A549 (cell line): ENCODE measurements around the gene LSM7. TPM values are rescaled to one million over a fixed set of nuclear protein-coding genes. Genes with fewer than 3 reads are reported as not detected.

Experiments used
- ATAC-seq, 2 experiments: fragments of 200-7000 bp in 1 of 2; fragments of >200 bp in 1 of 2; cut with Nextera tagmentation in 1 of 2; cut with Tn5 transposase in 1 of 2; 3 replicates each; pipeline versions ENCODE4 v1.8.0 to v1.9.1; 2018 to 2020; ENCODE audit warnings: mild to moderate bottlenecking in 1 of 2, moderate library complexity in 1 of 2
- CTCF ChIA-PET: fragments of 300-600 bp; sonication (Branson Sonifier 250); formaldehyde crosslinking; extraction: SDS; loops from one replicate; lab custom pipeline; 2021; ENCODE audit warnings: antibody characterized with exemption, inconsistent platforms; lab: Yijun Ruan, JAX
- POLR2A ChIA-PET: fragments of 350-600 bp; formaldehyde crosslinking; extraction: SDS; loops from one replicate; lab custom pipeline; 2021; ENCODE audit warnings: antibody characterized with exemption, inconsistent platforms; lab: Yijun Ruan, JAX
- DNase-seq, 2 experiments: peaks; one replicate each; pipeline versions ENCODE4 v3.0.0 to v3.0.0-alpha.2; 2011 to 2016; ENCODE audit warnings: low read depth in 1 of 2, low spot score in 1 of 2
- FAIRE-seq: peaks from 2 replicates; lab custom pipeline; 2011; peaks lifted over from hg19 to GRCh38; lab: Jason Lieb, UNC
- H3K27ac ChIP-seq, 2 experiments: fragments of >200 bp; sonication (Bioruptor Twin); formaldehyde crosslinking; 3 replicates each; pipeline ENCODE4 v1.5.1; 2016 to 2017
- H3K4me1 ChIP-seq: fragments of >200 bp; sonication (Bioruptor Twin); formaldehyde crosslinking; 3 replicates; pipeline ENCODE4 v1.6.1; 2016
- H3K4me2 ChIP-seq: fragments of >200 bp; sonication (Bioruptor Twin); formaldehyde crosslinking; 3 replicates; pipeline ENCODE4 v1.6.1; 2016
- H3K4me3 ChIP-seq: fragments of >200 bp; sonication (Bioruptor Twin); formaldehyde crosslinking; 3 replicates; pipeline ENCODE4 v1.5.1; 2016
- H3K9me3 ChIP-seq: fragments of >200 bp; sonication (Bioruptor Twin); formaldehyde crosslinking; 3 replicates; pipeline ENCODE4 v1.6.1; 2016
- CBX8 ChIP-seq: fragments of 200-600 bp; sonication (generic); IDR thresholded peaks from 2 replicates; pipeline ENCODE4 v1.6.1; 2016
- CHD2 ChIP-seq: fragments of 150-350 bp; IDR thresholded peaks from 2 replicates; pipeline ENCODE4 v1.6.1; 2014; ENCODE audit warnings: low read length; ENCODE audit not compliant: partially characterized antibody
- CTCF ChIP-seq: fragments of >200 bp; sonication (Bioruptor Twin); formaldehyde crosslinking; IDR thresholded peaks from 3 replicates; pipeline ENCODE4 v1.5.1; 2016
- EHF ChIP-seq: fragments of 250-450 bp; sonication (Bioruptor Pico); IDR thresholded peaks from 2 replicates; pipeline ENCODE4 v1.5.0; 2020; ENCODE audit warnings: mild to moderate bottlenecking
- FOSL2 ChIP-seq, 2 experiments: fragments of 450-650 bp in 1 of 2; fragments of >200 bp in 1 of 2; sonication (Bioruptor Twin) in 1 of 2; formaldehyde crosslinking; IDR thresholded peaks; 2 replicates each; pipeline versions ENCODE4 v1.5.0 to v1.6.1; 2016 to 2020; ENCODE audit warnings: mild to moderate bottlenecking in 1 of 2, moderate library complexity in 1 of 2
- HDAC2 ChIP-seq: fragments of 200-600 bp; sonication (generic); IDR thresholded peaks from 2 replicates; pipeline ENCODE4 v1.6.1; 2016
- HOXA7 ChIP-seq: fragments of 250-450 bp; sonication (Bioruptor Pico); IDR thresholded peaks from 2 replicates; pipeline ENCODE4 v1.5.0; 2020; ENCODE audit warnings: mild to moderate bottlenecking, moderate library complexity
- KDM1A ChIP-seq: fragments of 200-600 bp; sonication (generic); IDR thresholded peaks from 2 replicates; pipeline ENCODE4 v1.6.1; 2016; ENCODE audit warnings: low read depth, mild to moderate bottlenecking
- PBX3 ChIP-seq: IDR thresholded peaks from 2 replicates; pipeline ENCODE4 v1.6.1; 2012
- POLR2A ChIP-seq: IDR thresholded peaks from 2 replicates; pipeline ENCODE4 v1.6.1; 2012; ENCODE audit warnings: mild to moderate bottlenecking, low read length
- POLR2AphosphoS2 ChIP-seq: conservative IDR thresholded peaks from 2 replicates; pipeline ENCODE4 v1.6.1; 2012; ENCODE audit warnings: low read length, improper control_type of control experiment, inconsistent platforms
- REST ChIP-seq: fragments of 200-600 bp; sonication (generic); IDR thresholded peaks from 2 replicates; pipeline ENCODE4 v1.6.1; 2016; ENCODE audit warnings: antibody characterized with exemption, mild to moderate bottlenecking, moderate library complexity
- RFX5 ChIP-seq: fragments of 450-650 bp; IDR thresholded peaks from 2 replicates; pipeline ENCODE4 v1.7.1; 2014; ENCODE audit warnings: antibody characterized with exemption, mild to moderate bottlenecking, moderate library complexity
- TFCP2L1 ChIP-seq: fragments of 250-450 bp; sonication (Bioruptor Pico); IDR thresholded peaks from 2 replicates; pipeline ENCODE4 v1.5.0; 2021; ENCODE audit warnings: mild to moderate bottlenecking
- USF2 ChIP-seq: fragments of 450-650 bp; IDR thresholded peaks from 2 replicates; pipeline ENCODE4 v1.6.1; 2014; ENCODE audit warnings: antibody characterized with exemption
- ZC3H11A ChIP-seq: fragments of 450-650 bp; IDR thresholded peaks from 2 replicates; pipeline ENCODE4 v1.6.1; 2014; ENCODE audit warnings: antibody characterized with exemption, mild to moderate bottlenecking
- ZSCAN20 ChIP-seq: fragments of 250-450 bp; sonication (Bioruptor Pico); IDR thresholded peaks from 2 replicates; pipeline ENCODE4 v1.8.0; 2022; ENCODE audit warnings: mild to moderate bottlenecking, moderate library complexity
- WGBS: methylation state at CpG from one replicate; pipeline ENCODE4 v1.1.6; 2017; ENCODE audit errors: missing lambda C conversion rate; 5-methylcytosine and 5-hydroxymethylcytosine counted together
- polyA plus RNA-seq, 4 experiments: library from polyadenylated mRNA; depleted of rRNA in 3 of 4; stranded (reverse); fragments of >200 nt; fragmentation: RNase III in 1 of 4; extraction: RNeasy Plus Mini Kit Qiagen cat#74134 plus additional on column Dnase treatment in 1 of 4; gene quantifications; 2 replicates in 3 of 4; 3 replicates in 1 of 4; pipeline ENCODE4 v1.2.3, GENCODE V29; 2011 to 2017

LSM7 gene
- polyA plus RNA-seq, 2 of the 4 experiments (the other 2 are of a cell fraction): 140 to 144 TPM

DNA sequence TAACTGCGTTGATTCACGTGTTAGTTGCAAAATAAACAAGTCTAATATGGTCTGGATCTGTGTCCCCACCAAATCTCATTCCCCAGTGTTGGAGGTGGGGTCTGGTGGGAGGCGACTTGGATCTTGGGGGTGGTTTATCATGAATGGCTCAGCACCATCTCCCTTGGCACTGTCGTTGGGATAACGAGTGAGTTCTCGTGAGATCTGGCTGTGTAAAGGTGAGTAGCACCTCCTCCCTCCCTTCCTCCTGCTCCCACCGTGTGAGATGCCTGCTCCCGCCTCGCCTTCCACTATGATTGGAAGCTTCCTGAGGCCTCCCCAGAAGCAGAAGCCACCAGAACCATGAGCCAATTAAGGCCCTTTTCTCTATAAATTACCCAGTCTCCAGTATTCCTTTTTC lies 51.2 kb downstream of the LSM7 start:
- CTCF ChIA-PET: interaction anchor here (1.0 to 2.0 kb wide), 4 partner anchors 15 to 167 kb away, joined by 3 to 6 read pairs (median 4); no protein-coding TSS in a partner anchor
- no peak overlapping the region for H3K27ac ChIP-seq
- H3K9me3 ChIP-seq: no peaks in the 10 kb centered on the region
- TF ChIP-seq REST (no peak), HDAC2 (no peak), POLR2A (no peak), POLR2AphosphoS2 (no peak), ZC3H11A (no peak), HOXA7 (CRISPR knock-in tag) (no peak)
- TF ChIP-seq, all 56 proteins: peak for 0
- Histone ChIP-seq H3K4me3 (no peak overlapping the region), H3K4me1 (peaks cover 14% of the 10 kb centered on the region), H3K4me2 (no peak overlapping the region)
- WGBS: 86% methylated on average over 9 of the region's 9 CpGs
- ATAC-seq: no peak
- POLR2A ChIA-PET: no interaction called here
- no peak for DNase-seq
- FAIRE-seq: no peak

- no peak overlapping the region for H3K4me2 ChIP-seq
- no peaks in the 10 kb centered on the region for H3K9me3 ChIP-seq
- ChIA-PET CTCF (interaction anchor here (1.0 to 2.5 kb wide), 6 partner anchors 12 to 108 kb away, joined by 3 to 11 read pairs (median 4); no protein-coding TSS in a partner anchor), POLR2A (no interaction called here)
- no peak overlapping the region for H3K27ac ChIP-seq
- WGBS: 92% methylated on average over 19 of the region's 28 CpGs
- no peak overlapping the region for H3K4me3 ChIP-seq
- FAIRE-seq: no peak
- peaks cover 19% of the 10 kb centered on the region for H3K4me1 ChIP-seq
- no peak for ATAC-seq
- DNase-seq: no peak
- TF ChIP-seq CHD2 (no peak), CTCF (no peak), EHF (CRISPR knock-in tag) (no peak), FOSL2 (IDR thresholded peaks at IDR 0.05) (no peak), FOSL2 (CRISPR knock-in tag; IDR thresholded peaks at IDR 0.05) (no peak), KDM1A (no peak), ZSCAN20 (CRISPR knock-in tag) (no peak)
These were observed 51.9 kb downstream of the LSM7 start for GRCh38 chr19:2276429-2276986.

DNA sequence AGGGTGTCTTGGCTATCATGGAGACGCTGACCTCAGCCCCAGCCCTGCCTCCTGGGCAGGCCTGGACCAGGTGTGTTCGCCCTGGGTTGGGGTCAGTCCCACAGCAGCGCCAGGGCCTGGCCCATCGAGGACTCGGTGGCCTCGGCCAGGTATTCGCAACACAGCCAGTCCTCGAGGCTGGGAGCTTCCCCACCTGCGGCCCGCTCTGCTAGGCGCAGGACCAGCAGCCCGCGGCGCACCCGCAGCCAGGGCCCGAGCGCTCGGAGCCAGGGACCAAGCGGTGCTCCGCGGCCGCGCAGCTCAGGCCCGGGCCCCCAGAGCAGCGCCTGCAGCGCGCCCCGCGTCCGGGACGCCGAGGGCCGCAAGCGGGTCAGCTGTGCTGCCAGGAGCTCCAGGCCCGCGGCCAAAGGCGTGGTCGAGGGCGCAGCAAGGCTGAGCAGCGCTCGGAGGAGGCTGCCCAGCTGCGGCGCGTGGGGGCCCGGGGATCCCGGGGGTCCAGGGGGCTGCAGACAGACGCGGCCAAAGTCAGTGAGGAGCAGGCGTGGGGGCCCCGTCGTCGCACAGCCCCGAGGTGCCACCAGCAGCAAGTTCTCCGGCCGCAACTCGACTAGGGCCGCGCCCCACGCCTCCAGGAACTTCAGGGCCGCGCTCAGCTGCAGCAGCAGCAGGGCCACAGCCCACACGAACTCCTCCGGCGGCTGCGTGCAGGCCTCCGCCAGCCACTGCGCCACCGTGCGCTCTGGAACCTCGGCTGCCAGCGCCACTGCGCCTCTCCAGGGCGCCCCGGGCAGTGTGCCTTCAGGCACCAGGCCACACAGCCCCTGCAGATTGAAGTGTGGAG lies 52.6 kb downstream of the LSM7 start:
- no peak overlapping the region for H3K4me2 ChIP-seq
- ATAC-seq: no peak
- H3K4me3 ChIP-seq: no peak overlapping the region
- H3K9me3 ChIP-seq: no peaks in the 10 kb centered on the region
- no peak for FAIRE-seq
- WGBS: 83% methylated on average over 1 of the region's 74 CpGs
- H3K4me1 ChIP-seq: peaks cover 20% of the 10 kb centered on the region
- ChIA-PET POLR2A (no interaction called here), CTCF (interaction anchor here (0.6 to 3.2 kb wide), 10 partner anchors 10 to 116 kb away, joined by 3 to 25 read pairs (median 4); partner anchors contain the start of gene PLEKHJ1)
- no peak overlapping the region for H3K27ac ChIP-seq
- TF ChIP-seq TFCP2L1: no peak
- no peak for TF ChIP-seq CBX8
- no peak for TF ChIP-seq PBX3
- TF ChIP-seq RFX5: no peak
- no peak for TF ChIP-seq HOXA7 (CRISPR knock-in tag)
- TF ChIP-seq USF2: no peak
- DNase-seq: no peak
